Measurements from ENCODE around the gene CDH26. TPM values are rescaled to one million over a fixed set of nuclear protein-coding genes. Genes with fewer than 3 reads are reported as not detected.

The CDH26 gene
- total and polyA plus RNA-seq, 2 experiments from 2014 or later = 2.0 TPM

DNA sequence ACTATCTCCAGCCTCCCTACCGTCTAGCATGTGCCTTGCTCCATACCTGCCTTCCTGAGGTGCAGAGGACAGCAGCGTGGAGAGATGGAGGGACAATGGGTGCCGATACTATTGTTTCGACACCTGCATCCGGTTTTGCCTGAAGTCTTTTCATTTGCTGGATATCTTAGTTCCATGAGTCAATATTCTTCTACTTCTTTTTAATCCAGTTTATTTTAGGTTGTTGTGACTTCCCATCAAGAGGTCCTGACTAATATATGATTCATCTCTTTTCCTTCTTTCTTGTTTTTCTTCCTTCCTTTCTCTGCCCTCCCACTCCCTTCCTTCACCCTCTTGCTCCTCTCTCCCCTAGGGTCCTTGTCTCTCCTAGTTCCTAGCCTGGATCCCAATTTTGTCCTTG, 91.4 kb downstream of the CDH26 start:
- Histone ChIP-seq H3K4me1 (ENCODE audit: insufficient read depth) (no peaks in the 10 kb centered on the region; the same call in 1 of the 2 replicates), H3K36me3 (ENCODE audit: insufficient read depth) (no peaks in the 10 kb centered on the region), H3K4me2 (no peak overlapping the region), H3K27me3 (ENCODE audit: insufficient read depth) (no peaks in the 10 kb centered on the region), H3K79me2 (replicated peaks; ENCODE audit: insufficient read depth) (no peaks in the 10 kb centered on the region), H3F3A (replicated peaks; ENCODE audit: low read depth) (no peaks in the 10 kb centered on the region), H3K27ac (ENCODE audit: low read depth) (no peak overlapping the region), H3K4me3 (no peak overlapping the region), H2AFZ (no peak overlapping the region), H3K9me2 (ENCODE audit: insufficient read depth) (no peaks in the 10 kb centered on the region), H4K20me1 (replicated peaks; ENCODE audit: insufficient read depth) (no peaks in the 10 kb centered on the region)
- DNase-seq (ENCODE audit: low spot score) (no peak), ATAC-seq (no peak)
- Mint-ChIP-seq H3K4me3 (no peak overlapping the region), H3K27me3 (ENCODE audit: insufficient read depth, low read depth, poor library complexity) (peaks cover 7% of the 10 kb centered on the region), H3K4me1 (no peaks in the 10 kb centered on the region), H3K9me3 (no peaks in the 10 kb centered on the region; the same call in 2 of the 3 replicates), H3K36me3 (ENCODE audit: low read depth) (no peaks in the 10 kb centered on the region), H3K27ac (no peak overlapping the region)
- TF ChIP-seq CREB1 (CRISPR knock-in tag; IDR thresholded peaks at IDR 0.05; ENCODE audit: low read depth) = no peak
- TF ChIP-seq, protein P1, sequence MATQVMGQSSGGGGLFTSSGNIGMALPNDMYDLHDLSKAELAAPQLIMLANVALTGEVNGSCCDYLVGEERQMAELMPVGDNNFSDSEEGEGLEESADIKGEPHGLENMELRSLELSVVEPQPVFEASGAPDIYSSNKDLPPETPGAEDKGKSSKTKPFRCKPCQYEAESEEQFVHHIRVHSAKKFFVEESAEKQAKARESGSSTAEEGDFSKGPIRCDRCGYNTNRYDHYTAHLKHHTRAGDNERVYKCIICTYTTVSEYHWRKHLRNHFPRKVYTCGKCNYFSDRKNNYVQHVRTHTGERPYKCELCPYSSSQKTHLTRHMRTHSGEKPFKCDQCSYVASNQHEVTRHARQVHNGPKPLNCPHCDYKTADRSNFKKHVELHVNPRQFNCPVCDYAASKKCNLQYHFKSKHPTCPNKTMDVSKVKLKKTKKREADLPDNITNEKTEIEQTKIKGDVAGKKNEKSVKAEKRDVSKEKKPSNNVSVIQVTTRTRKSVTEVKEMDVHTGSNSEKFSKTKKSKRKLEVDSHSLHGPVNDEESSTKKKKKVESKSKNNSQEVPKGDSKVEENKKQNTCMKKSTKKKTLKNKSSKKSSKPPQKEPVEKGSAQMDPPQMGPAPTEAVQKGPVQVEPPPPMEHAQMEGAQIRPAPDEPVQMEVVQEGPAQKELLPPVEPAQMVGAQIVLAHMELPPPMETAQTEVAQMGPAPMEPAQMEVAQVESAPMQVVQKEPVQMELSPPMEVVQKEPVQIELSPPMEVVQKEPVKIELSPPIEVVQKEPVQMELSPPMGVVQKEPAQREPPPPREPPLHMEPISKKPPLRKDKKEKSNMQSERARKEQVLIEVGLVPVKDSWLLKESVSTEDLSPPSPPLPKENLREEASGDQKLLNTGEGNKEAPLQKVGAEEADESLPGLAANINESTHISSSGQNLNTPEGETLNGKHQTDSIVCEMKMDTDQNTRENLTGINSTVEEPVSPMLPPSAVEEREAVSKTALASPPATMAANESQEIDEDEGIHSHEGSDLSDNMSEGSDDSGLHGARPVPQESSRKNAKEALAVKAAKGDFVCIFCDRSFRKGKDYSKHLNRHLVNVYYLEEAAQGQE (IDR thresholded peaks at IDR 0.05; ENCODE audit: unreplicated experiment) = no peak
- TF ChIP-seq, protein P2, sequence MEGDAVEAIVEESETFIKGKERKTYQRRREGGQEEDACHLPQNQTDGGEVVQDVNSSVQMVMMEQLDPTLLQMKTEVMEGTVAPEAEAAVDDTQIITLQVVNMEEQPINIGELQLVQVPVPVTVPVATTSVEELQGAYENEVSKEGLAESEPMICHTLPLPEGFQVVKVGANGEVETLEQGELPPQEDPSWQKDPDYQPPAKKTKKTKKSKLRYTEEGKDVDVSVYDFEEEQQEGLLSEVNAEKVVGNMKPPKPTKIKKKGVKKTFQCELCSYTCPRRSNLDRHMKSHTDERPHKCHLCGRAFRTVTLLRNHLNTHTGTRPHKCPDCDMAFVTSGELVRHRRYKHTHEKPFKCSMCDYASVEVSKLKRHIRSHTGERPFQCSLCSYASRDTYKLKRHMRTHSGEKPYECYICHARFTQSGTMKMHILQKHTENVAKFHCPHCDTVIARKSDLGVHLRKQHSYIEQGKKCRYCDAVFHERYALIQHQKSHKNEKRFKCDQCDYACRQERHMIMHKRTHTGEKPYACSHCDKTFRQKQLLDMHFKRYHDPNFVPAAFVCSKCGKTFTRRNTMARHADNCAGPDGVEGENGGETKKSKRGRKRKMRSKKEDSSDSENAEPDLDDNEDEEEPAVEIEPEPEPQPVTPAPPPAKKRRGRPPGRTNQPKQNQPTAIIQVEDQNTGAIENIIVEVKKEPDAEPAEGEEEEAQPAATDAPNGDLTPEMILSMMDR (conservative IDR thresholded peaks at IDR 0.05; ENCODE audit: low read depth in 2 of 2) = no peak
- TF ChIP-seq EZH2phosphoT487 (IDR thresholded peaks at IDR 0.05; ENCODE audit: unreplicated experiment) = no peak
- TF ChIP-seq, protein P3, sequence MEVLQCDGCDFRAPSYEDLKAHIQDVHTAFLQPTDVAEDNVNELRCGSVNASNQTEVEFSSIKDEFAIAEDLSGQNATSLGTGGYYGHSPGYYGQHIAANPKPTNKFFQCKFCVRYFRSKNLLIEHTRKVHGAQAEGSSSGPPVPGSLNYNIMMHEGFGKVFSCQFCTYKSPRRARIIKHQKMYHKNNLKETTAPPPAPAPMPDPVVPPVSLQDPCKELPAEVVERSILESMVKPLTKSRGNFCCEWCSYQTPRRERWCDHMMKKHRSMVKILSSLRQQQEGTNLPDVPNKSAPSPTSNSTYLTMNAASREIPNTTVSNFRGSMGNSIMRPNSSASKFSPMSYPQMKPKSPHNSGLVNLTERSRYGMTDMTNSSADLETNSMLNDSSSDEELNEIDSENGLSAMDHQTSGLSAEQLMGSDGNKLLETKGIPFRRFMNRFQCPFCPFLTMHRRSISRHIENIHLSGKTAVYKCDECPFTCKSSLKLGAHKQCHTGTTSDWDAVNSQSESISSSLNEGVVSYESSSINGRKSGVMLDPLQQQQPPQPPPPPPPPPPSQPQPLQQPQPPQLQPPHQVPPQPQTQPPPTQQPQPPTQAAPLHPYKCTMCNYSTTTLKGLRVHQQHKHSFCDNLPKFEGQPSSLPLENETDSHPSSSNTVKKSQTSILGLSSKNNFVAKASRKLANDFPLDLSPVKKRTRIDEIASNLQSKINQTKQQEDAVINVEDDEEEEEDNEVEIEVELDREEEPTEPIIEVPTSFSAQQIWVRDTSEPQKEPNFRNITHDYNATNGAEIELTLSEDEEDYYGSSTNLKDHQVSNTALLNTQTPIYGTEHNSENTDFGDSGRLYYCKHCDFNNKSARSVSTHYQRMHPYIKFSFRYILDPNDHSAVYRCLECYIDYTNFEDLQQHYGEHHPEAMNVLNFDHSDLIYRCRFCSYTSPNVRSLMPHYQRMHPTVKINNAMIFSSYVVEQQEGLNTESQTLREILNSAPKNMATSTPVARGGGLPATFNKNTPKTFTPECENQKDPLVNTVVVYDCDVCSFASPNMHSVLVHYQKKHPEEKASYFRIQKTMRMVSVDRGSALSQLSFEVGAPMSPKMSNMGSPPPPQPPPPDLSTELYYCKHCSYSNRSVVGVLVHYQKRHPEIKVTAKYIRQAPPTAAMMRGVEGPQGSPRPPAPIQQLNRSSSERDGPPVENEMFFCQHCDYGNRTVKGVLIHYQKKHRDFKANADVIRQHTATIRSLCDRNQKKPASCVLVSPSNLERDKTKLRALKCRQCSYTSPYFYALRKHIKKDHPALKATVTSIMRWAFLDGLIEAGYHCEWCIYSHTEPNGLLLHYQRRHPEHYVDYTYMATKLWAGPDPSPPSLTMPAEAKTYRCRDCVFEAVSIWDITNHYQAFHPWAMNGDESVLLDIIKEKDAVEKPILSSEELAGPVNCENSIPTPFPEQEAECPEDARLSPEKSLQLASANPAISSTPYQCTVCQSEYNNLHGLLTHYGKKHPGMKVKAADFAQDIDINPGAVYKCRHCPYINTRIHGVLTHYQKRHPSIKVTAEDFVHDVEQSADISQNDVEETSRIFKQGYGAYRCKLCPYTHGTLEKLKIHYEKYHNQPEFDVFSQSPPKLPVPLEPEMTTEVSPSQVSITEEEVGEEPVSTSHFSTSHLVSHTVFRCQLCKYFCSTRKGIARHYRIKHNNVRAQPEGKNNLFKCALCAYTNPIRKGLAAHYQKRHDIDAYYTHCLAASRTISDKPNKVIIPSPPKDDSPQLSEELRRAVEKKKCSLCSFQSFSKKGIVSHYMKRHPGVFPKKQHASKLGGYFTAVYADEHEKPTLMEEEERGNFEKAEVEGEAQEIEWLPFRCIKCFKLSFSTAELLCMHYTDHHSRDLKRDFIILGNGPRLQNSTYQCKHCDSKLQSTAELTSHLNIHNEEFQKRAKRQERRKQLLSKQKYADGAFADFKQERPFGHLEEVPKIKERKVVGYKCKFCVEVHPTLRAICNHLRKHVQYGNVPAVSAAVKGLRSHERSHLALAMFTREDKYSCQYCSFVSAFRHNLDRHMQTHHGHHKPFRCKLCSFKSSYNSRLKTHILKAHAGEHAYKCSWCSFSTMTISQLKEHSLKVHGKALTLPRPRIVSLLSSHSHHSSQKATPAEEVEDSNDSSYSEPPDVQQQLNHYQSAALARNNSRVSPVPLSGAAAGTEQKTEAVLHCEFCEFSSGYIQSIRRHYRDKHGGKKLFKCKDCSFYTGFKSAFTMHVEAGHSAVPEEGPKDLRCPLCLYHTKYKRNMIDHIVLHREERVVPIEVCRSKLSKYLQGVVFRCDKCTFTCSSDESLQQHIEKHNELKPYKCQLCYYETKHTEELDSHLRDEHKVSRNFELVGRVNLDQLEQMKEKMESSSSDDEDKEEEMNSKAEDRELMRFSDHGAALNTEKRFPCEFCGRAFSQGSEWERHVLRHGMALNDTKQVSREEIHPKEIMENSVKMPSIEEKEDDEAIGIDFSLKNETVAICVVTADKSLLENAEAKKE (CRISPR knock-in tag; IDR thresholded peaks at IDR 0.05) = no peak
- no peak for TF ChIP-seq NANOG (IDR thresholded peaks at IDR 0.05; ENCODE audit: borderline replicate concordance)
- no peak for TF ChIP-seq ZNF114 (CRISPR knock-in tag; IDR thresholded peaks at IDR 0.05)
- TF ChIP-seq EZH2 (IDR thresholded peaks at IDR 0.05; ENCODE audit: low read depth, unreplicated experiment) = no peak
- no peak for TF ChIP-seq POLR2AphosphoS5 (IDR thresholded peaks at IDR 0.05; ENCODE audit: low read depth)
- no peak for TF ChIP-seq ZNF331 (CRISPR knock-in tag; IDR thresholded peaks at IDR 0.05; ENCODE audit: low read depth)
- TF ChIP-seq JUNB (IDR thresholded peaks at IDR 0.05; ENCODE audit: unreplicated experiment) = no peak
- TF ChIP-seq, protein P4, sequence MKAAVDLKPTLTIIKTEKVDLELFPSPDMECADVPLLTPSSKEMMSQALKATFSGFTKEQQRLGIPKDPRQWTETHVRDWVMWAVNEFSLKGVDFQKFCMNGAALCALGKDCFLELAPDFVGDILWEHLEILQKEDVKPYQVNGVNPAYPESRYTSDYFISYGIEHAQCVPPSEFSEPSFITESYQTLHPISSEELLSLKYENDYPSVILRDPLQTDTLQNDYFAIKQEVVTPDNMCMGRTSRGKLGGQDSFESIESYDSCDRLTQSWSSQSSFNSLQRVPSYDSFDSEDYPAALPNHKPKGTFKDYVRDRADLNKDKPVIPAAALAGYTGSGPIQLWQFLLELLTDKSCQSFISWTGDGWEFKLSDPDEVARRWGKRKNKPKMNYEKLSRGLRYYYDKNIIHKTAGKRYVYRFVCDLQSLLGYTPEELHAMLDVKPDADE (IDR thresholded peaks at IDR 0.05) = no peak
- TF ChIP-seq STAT1 (IDR thresholded peaks at IDR 0.05; ENCODE audit: unreplicated experiment) = no peak
